ENCODE data around the gene PDZD2. TPM values are rescaled to one million over a fixed set of nuclear protein-coding genes. Genes with fewer than 3 reads are reported as not detected.

Gene PDZD2
- polyA plus RNA-seq, 3 donors = 0.10 TPM; not detected in 2

- Mint-ChIP-seq H3K27ac (no peak overlapping the region), H3K4me1 (peaks cover 6% of the 10 kb centered on the region), H3K4me3 (no peak overlapping the region), H3K27me3 (ENCODE audit: low read depth in 3 of 3) (peaks cover 0 to 3% (median 0%) of the 10 kb centered on the region in 3 donors), H3K9me3 (peaks cover 0 to 6% (median 0%) of the 10 kb centered on the region in 7 donors), H3K36me3 (no peaks in the 10 kb centered on the region)
- Histone ChIP-seq H2AFZ (ENCODE audit: insufficient read depth, low read depth, low read length, poor library complexity, severe bottlenecking) (no peak overlapping the region), H3K27me3 (ENCODE audit: control insufficient read depth in 2 of 2, insufficient read depth in 2 of 2, low read length in 2 of 2) (no peaks in the 10 kb centered on the region), H3K4me3 (replicated peaks in 1 of 3; ENCODE audit: low read depth in 2 of 3, low read length in 3 of 3) (no peak overlapping the region), H3K9me3 (replicated peaks in 1 of 2; ENCODE audit: control insufficient read depth in 1 of 2, insufficient read depth in 1 of 2, low read length in 2 of 2) (no peaks in the 10 kb centered on the region), H3K27ac (ENCODE audit: low read depth in 1 of 2, low read length in 2 of 2) (no peak overlapping the region), H3K9ac (ENCODE audit: insufficient read depth, low read length, poor library complexity, severe bottlenecking) (no peak overlapping the region), H4K20me1 (ENCODE audit: insufficient read depth, low read length) (no peaks in the 10 kb centered on the region), H3K4me1 (ENCODE audit: control insufficient read depth in 1 of 2, insufficient read depth in 2 of 2, low read length in 2 of 2) (no peaks in the 10 kb centered on the region), H3K79me2 (ENCODE audit: insufficient read depth, low read length) (no peaks in the 10 kb centered on the region), H3K36me3 (replicated peaks in 1 of 2; ENCODE audit: control insufficient read depth in 1 of 2, insufficient read depth in 2 of 2, low read length in 2 of 2) (no peaks in the 10 kb centered on the region), H3K4me2 (replicated peaks; ENCODE audit: extremely low read depth, low read length, poor library complexity, severe bottlenecking) (no peak overlapping the region)
- 91% methylated on average over 3 of the region's 4 CpGs for WGBS (ENCODE audit: insufficient coverage)
- intact Hi-C loops (cut with micrococcal nuclease) = no loop called here
- no peak for TF ChIP-seq CTCF (IDR thresholded peaks at IDR 0.05)
- no peak for DNase-seq
These were observed 443.8 kb downstream of the PDZD2 start for GRCh38 chr5:32082701-32083100.

GRCh38 chr5:32083981-32084430 is 445.1 kb downstream of the PDZD2 start:
- WGBS (ENCODE audit: insufficient coverage) = 80% methylated on average over 5 of the region's 10 CpGs
- no peak for DNase-seq
- H3K27ac ChIP-seq (ENCODE audit: low read depth in 1 of 2, low read length in 2 of 2) = no peak overlapping the region
- H3K4me2 ChIP-seq (replicated peaks; ENCODE audit: extremely low read depth, low read length, poor library complexity, severe bottlenecking) = no peak overlapping the region
- peaks cover 0 to 3% (median 0%) of the 10 kb centered on the region in 3 donors for H3K27me3 Mint-ChIP-seq (ENCODE audit: low read depth in 3 of 3)
- no peak overlapping the region for H3K4me3 Mint-ChIP-seq
- H3K4me3 ChIP-seq (replicated peaks in 1 of 3; ENCODE audit: low read depth in 2 of 3, low read length in 3 of 3) = no peak overlapping the region
- H3K27me3 ChIP-seq (ENCODE audit: control insufficient read depth in 2 of 2, insufficient read depth in 2 of 2, low read length in 2 of 2) = no peaks in the 10 kb centered on the region
- no peaks in the 10 kb centered on the region for H3K79me2 ChIP-seq (ENCODE audit: insufficient read depth, low read length)
- no peaks in the 10 kb centered on the region for H3K4me1 ChIP-seq (ENCODE audit: control insufficient read depth in 1 of 2, insufficient read depth in 2 of 2, low read length in 2 of 2)
- peaks cover 6% of the 10 kb centered on the region for H3K4me1 Mint-ChIP-seq
- TF ChIP-seq CTCF (IDR thresholded peaks at IDR 0.05) = no peak
- no peaks in the 10 kb centered on the region for H3K9me3 ChIP-seq (replicated peaks in 1 of 2; ENCODE audit: control insufficient read depth in 1 of 2, insufficient read depth in 1 of 2, low read length in 2 of 2)
- H3K36me3 Mint-ChIP-seq = no peaks in the 10 kb centered on the region
- peak overlapping the region in 3 of 7 donors; percentile 16 to 45 (median 20) for H3K27ac Mint-ChIP-seq
- H3K9me3 Mint-ChIP-seq = peaks cover 0 to 6% (median 0%) of the 10 kb centered on the region in 7 donors
- H3K9ac ChIP-seq (ENCODE audit: insufficient read depth, low read length, poor library complexity, severe bottlenecking) = no peak overlapping the region
- H3K36me3 ChIP-seq (replicated peaks in 1 of 2; ENCODE audit: control insufficient read depth in 1 of 2, insufficient read depth in 2 of 2, low read length in 2 of 2) = no peaks in the 10 kb centered on the region
- H4K20me1 ChIP-seq (ENCODE audit: insufficient read depth, low read length) = no peaks in the 10 kb centered on the region
- H2AFZ ChIP-seq (ENCODE audit: insufficient read depth, low read depth, low read length, poor library complexity, severe bottlenecking) = no peak overlapping the region
- intact Hi-C loops (cut with micrococcal nuclease) = no loop called here

All from CD14-positive monocyte (primary cell).